Measurements from ENCODE around the gene PRSS33.

PRSS33 gene

DNA sequence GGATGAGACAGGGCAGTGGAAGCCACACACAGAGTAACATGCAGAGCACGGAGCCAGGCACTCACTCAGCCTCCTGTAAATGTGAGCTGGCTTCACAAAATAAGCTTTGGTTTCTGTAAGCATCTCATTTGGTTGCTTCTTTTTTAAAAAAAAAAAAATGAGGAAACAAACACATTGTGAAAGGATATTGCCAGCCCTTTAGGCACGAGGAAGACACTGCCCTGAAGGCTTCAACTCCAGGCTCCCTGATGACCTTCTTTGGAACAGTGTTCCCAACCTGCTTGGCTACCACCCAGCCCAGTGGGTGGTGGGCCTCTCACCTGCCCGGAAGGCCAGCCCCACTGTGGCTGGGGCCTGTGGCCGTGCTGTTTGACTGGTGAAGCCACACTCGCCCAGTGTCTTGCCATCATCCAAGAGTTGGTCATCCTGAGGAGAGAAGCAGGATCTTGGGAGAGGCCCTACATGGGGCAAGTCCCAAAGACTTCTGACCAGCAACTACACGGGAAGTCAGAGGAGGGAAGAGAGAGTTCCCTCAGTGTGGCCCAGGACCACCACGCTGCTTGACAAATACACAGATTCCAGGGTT lies 12.1 kb downstream of the PRSS33 start:
- Histone ChIP-seq H3K79me1 (ENCODE audit: low read length) (peaks cover 12% of the 10 kb centered on the region), H3K36me3 (ENCODE audit: control insufficient read depth in 1 of 2, insufficient read depth in 2 of 2, low read length in 2 of 2) (peaks cover 43 to 47% of the 10 kb centered on the region in 2 experiments), H3K4me2 (ENCODE audit: low read length) (no peak overlapping the region), H3K4ac (ENCODE audit: low read depth, low read length) (no peak overlapping the region), H3K14ac (ENCODE audit: low read length) (no peak overlapping the region), H3K4me3 (ENCODE audit: low read depth, low read length) (no peak overlapping the region), H4K12ac (ENCODE audit: low read depth, low read length) (no peak overlapping the region), H3K79me2 (ENCODE audit: control insufficient read depth, insufficient read depth, low read length, poor library complexity) (peaks cover 14% of the 10 kb centered on the region), H4K91ac (ENCODE audit: low read depth, low read length) (no peak overlapping the region), H2BK12ac (ENCODE audit: low read length) (no peak overlapping the region), H2AFZ (ENCODE audit: insufficient read depth, low read length, poor library complexity) (no peak overlapping the region), H3K18ac (ENCODE audit: low read length) (no peak overlapping the region), H3K23ac (ENCODE audit: low read length) (no peak overlapping the region), H4K8ac (ENCODE audit: low read depth, low read length) (no peak overlapping the region), H3K27ac (ENCODE audit: low read depth, low read length) (no peak overlapping the region), H3K9me3 (ENCODE audit: insufficient read depth, low read depth, low read length) (peaks cover 2% of the 10 kb centered on the region), H3K9ac (ENCODE audit: low read length) (no peak overlapping the region), H2AK5ac (ENCODE audit: low read length) (no peak overlapping the region), H3K4me1 (ENCODE audit: control insufficient read depth in 1 of 2, insufficient read depth in 2 of 2, low read length in 2 of 2) (peaks cover 0 to 17% of the 10 kb centered on the region in 2 experiments), H2BK5ac (ENCODE audit: low read depth, low read length, poor library complexity) (no peak overlapping the region), H3K27me3 (ENCODE audit: insufficient read depth, low read length) (no peaks in the 10 kb centered on the region), H2BK120ac (ENCODE audit: insufficient read depth, low read length, poor library complexity) (no peak overlapping the region)
- DNase-seq = no peak
- WGBS (ENCODE audit: extremely low coverage, insufficient coverage, insufficient read length) = no CpG with 5 or more reads among the region's 7 CpGs

DNA sequence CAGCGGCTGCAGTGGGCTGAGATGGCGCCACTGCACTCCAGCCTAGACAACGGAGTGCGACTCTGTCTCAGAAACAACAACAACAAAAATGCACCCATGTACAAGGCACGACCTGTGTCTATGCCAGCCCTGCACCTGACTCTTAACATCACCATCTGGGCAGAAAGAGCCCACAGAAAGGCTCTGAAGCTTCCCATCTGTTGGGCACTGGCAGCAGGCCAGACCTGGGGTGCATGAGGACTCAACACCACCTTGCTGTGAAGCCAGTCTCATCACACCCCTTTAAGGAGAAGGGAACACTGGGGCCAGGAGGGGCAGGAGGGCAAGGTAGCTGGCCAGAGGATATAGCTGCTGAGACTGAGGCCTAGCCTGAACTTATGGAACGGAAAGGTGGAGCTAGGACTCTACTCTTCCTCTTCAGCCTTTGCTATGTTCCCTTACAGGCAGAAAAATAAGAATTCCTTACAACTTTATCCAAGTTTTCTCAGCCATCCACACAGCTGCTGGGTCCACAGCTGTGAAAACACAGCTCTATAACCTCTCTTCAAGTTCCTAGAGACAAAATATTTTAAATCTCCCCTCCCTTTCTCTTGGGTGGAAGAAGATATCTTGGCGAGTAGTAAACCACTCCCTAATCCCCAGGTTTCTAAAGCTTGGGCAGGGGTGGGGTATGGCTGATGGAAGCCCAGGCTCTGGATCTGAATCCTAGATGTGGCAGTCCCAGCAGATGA lies 13.0 kb downstream of the PRSS33 start:
- Histone ChIP-seq H2BK5ac (ENCODE audit: low read depth, low read length, poor library complexity) (no peak overlapping the region), H3K4me2 (ENCODE audit: low read length) (no peak overlapping the region), H4K8ac (ENCODE audit: low read depth, low read length) (no peak overlapping the region), H4K91ac (ENCODE audit: low read depth, low read length) (no peak overlapping the region), H2AK5ac (ENCODE audit: low read length) (no peak overlapping the region), H3K79me1 (ENCODE audit: low read length) (peaks cover 12% of the 10 kb centered on the region), H3K4ac (ENCODE audit: low read depth, low read length) (no peak overlapping the region), H2BK12ac (ENCODE audit: low read length) (no peak overlapping the region), H3K36me3 (ENCODE audit: control insufficient read depth in 1 of 2, insufficient read depth in 2 of 2, low read length in 2 of 2) (peaks cover 52 to 56% of the 10 kb centered on the region in 2 experiments), H4K12ac (ENCODE audit: low read depth, low read length) (no peak overlapping the region), H3K18ac (ENCODE audit: low read length) (no peak overlapping the region), H3K79me2 (ENCODE audit: control insufficient read depth, insufficient read depth, low read length, poor library complexity) (peaks cover 14% of the 10 kb centered on the region), H3K4me3 (ENCODE audit: low read depth, low read length) (no peak overlapping the region), H2BK120ac (ENCODE audit: insufficient read depth, low read length, poor library complexity) (no peak overlapping the region), H3K4me1 (ENCODE audit: control insufficient read depth in 1 of 2, insufficient read depth in 2 of 2, low read length in 2 of 2) (peaks cover 0 to 17% of the 10 kb centered on the region in 2 experiments), H2AFZ (ENCODE audit: insufficient read depth, low read length, poor library complexity) (no peak overlapping the region), H3K14ac (ENCODE audit: low read length) (no peak overlapping the region), H3K9ac (ENCODE audit: low read length) (no peak overlapping the region), H3K27ac (ENCODE audit: low read depth, low read length) (no peak overlapping the region), H3K9me3 (ENCODE audit: insufficient read depth, low read depth, low read length) (peaks cover 2% of the 10 kb centered on the region), H3K23ac (ENCODE audit: low read length) (no peak overlapping the region), H3K27me3 (ENCODE audit: insufficient read depth, low read length) (no peaks in the 10 kb centered on the region)
- no CpG with 5 or more reads among the region's 7 CpGs for WGBS (ENCODE audit: extremely low coverage, insufficient coverage, insufficient read length)
- no peak for DNase-seq

DNA sequence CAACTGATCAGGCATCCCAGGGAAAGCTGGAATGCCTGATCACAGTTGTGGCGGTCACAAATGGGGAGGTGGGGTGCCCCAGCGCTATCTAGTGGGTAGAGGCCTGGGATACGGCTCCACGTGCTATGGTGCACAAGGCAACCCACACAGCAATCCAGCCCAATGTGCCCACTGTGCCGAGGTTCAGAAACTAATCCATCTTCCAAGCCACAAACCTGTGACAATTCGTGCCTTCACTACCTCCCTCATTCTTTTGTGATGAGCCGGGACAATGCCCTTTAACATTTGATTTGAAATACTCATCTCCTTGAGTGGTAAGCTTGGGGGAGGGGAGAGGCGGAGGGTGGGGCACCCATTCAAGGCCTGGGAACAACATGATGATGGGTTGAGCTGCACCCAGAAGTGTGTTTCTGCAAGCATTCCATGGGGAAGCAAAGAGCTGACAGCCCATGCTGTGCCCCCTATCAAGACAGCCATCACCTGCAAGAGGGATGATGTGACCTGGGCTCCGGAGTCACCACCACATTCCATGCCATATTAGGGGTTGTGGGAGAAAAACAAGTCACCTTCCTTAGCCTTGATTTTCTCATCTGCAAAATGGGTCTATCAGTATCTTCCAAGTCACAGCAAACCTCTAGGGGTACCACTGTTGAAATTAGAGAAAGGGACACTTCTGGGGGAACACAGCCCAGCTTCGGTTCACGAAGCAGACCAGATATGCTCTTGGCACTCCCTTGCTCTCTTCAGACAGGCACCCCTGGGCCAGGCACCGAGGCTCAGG lies 14.0 kb downstream of the PRSS33 start:
- peaks cover 0 to 11% of the 10 kb centered on the region in 2 experiments for H3K4me1 ChIP-seq (ENCODE audit: control insufficient read depth in 1 of 2, insufficient read depth in 2 of 2, low read length in 2 of 2)
- H2BK5ac ChIP-seq (ENCODE audit: low read depth, low read length, poor library complexity) = no peak overlapping the region
- peaks cover 2% of the 10 kb centered on the region for H3K9me3 ChIP-seq (ENCODE audit: insufficient read depth, low read depth, low read length)
- H2AK5ac ChIP-seq (ENCODE audit: low read length) = no peak overlapping the region
- H2BK120ac ChIP-seq (ENCODE audit: insufficient read depth, low read length, poor library complexity) = no peak overlapping the region
- no CpG with 5 or more reads among the region's 12 CpGs for WGBS (ENCODE audit: extremely low coverage, insufficient coverage, insufficient read length)
- no peak overlapping the region for H2BK12ac ChIP-seq (ENCODE audit: low read length)
- H3K9ac ChIP-seq (ENCODE audit: low read length) = no peak overlapping the region
- no peak overlapping the region for H3K18ac ChIP-seq (ENCODE audit: low read length)
- H4K8ac ChIP-seq (ENCODE audit: low read depth, low read length) = no peak overlapping the region
- no peak overlapping the region for H3K4me3 ChIP-seq (ENCODE audit: low read depth, low read length)
- H3K14ac ChIP-seq (ENCODE audit: low read length) = no peak overlapping the region
- peaks cover 14% of the 10 kb centered on the region for H3K79me2 ChIP-seq (ENCODE audit: control insufficient read depth, insufficient read depth, low read length, poor library complexity)
- H3K79me1 ChIP-seq (ENCODE audit: low read length) = peaks cover 12% of the 10 kb centered on the region
- H3K36me3 ChIP-seq (ENCODE audit: control insufficient read depth in 1 of 2, insufficient read depth in 2 of 2, low read length in 2 of 2) = peaks cover 61 to 65% of the 10 kb centered on the region in 2 experiments
- H2AFZ ChIP-seq (ENCODE audit: insufficient read depth, low read length, poor library complexity) = no peak overlapping the region
- H3K23ac ChIP-seq (ENCODE audit: low read length) = no peak overlapping the region
- no peak overlapping the region for H3K27ac ChIP-seq (ENCODE audit: low read depth, low read length)
- H3K27me3 ChIP-seq (ENCODE audit: insufficient read depth, low read length) = no peaks in the 10 kb centered on the region
- H4K12ac ChIP-seq (ENCODE audit: low read depth, low read length) = no peak overlapping the region
- H4K91ac ChIP-seq (ENCODE audit: low read depth, low read length) = no peak overlapping the region
- H3K4me2 ChIP-seq (ENCODE audit: low read length) = no peak overlapping the region
- H3K4ac ChIP-seq (ENCODE audit: low read depth, low read length) = no peak overlapping the region
- no peak for DNase-seq

DNA sequence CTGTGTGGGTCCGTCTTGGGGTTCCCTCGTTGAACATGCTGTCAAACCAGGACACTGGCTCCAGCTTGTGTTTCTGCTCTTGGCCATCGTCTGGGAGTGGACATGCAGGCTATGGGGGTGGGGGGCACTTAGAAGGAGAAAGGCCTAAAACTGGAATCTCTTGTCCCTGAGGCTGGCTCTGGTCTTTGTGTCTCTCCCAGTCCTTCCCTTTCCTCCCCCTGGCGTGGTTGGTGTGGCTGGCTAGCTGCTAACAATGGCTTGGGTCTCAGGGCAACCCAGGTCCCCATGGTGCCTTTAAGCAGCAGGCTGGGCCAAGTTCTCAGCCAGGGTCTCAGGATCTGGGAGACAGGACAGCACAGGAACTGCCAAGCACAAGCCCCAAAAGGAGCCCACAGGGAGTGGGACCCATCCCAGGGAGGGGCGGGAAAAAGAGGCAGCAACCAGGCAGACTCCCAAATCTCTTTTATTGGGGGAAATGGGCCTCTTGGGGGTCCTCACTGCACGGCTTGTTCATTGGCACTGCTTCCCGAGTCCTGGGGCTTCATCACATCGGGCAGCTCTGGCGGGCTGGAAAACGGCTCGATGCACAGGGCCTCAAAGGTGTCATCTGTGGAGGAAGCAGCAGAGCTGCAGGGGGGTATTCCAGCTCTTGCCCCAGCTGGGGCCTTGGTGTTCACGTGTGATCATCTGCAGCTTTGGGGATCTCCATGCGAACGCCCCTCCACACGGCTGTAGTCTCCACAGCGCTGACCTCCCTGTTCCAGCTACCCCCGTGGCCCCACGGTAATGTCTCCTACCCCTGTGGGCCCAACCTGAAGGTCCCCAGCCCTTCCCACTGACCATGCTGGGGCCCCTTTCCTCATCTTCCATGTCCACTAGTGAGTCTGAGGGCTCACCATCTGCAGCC lies 15.6 kb downstream of the PRSS33 start:
- H3K4me1 ChIP-seq (ENCODE audit: control insufficient read depth in 1 of 2, insufficient read depth in 2 of 2, low read length in 2 of 2) = peaks cover 0 to 6% of the 10 kb centered on the region in 2 experiments
- peak in 1 of 2 donors; percentile 17 for DNase-seq
- no peak overlapping the region for H3K4me3 ChIP-seq (ENCODE audit: low read depth, low read length)
- no peak overlapping the region for H4K91ac ChIP-seq (ENCODE audit: low read depth, low read length)
- H3K4me2 ChIP-seq (ENCODE audit: low read length) = no peak overlapping the region
- peaks cover under 1% of the 10 kb centered on the region for H3K79me1 ChIP-seq (ENCODE audit: low read length)
- no peak overlapping the region for H3K23ac ChIP-seq (ENCODE audit: low read length)
- no peak overlapping the region for H2AK5ac ChIP-seq (ENCODE audit: low read length)
- H2BK5ac ChIP-seq (ENCODE audit: low read depth, low read length, poor library complexity) = no peak overlapping the region
- H3K27ac ChIP-seq (ENCODE audit: low read depth, low read length) = no peak overlapping the region
- no peak overlapping the region for H2BK120ac ChIP-seq (ENCODE audit: insufficient read depth, low read length, poor library complexity)
- H3K36me3 ChIP-seq (ENCODE audit: control insufficient read depth in 1 of 2, insufficient read depth in 2 of 2, low read length in 2 of 2) = peaks cover 77 to 82% of the 10 kb centered on the region in 2 experiments
- H4K12ac ChIP-seq (ENCODE audit: low read depth, low read length) = no peak overlapping the region
- no peak overlapping the region for H4K8ac ChIP-seq (ENCODE audit: low read depth, low read length)
- peaks cover 4% of the 10 kb centered on the region for H3K79me2 ChIP-seq (ENCODE audit: control insufficient read depth, insufficient read depth, low read length, poor library complexity)
- H3K9ac ChIP-seq (ENCODE audit: low read length) = no peak overlapping the region
- H3K27me3 ChIP-seq (ENCODE audit: insufficient read depth, low read length) = no peaks in the 10 kb centered on the region
- peaks cover 2% of the 10 kb centered on the region for H3K9me3 ChIP-seq (ENCODE audit: insufficient read depth, low read depth, low read length)
- no peak overlapping the region for H2BK12ac ChIP-seq (ENCODE audit: low read length)
- H3K18ac ChIP-seq (ENCODE audit: low read length) = no peak overlapping the region
- H3K14ac ChIP-seq (ENCODE audit: low read length) = no peak overlapping the region
- H3K4ac ChIP-seq (ENCODE audit: low read depth, low read length) = no peak overlapping the region
- H2AFZ ChIP-seq (ENCODE audit: insufficient read depth, low read length, poor library complexity) = no peak overlapping the region
- WGBS (ENCODE audit: extremely low coverage, insufficient coverage, insufficient read length) = no CpG with 5 or more reads among the region's 18 CpGs
